Stimulated activated CD8-positive, alpha-beta memory T cell treated with anti-CD3 and anti-CD28 coated beads, Interleukin-4, amount 100 ng/mL, for 4 hours (primary cell): ENCODE results near the gene USP48.
"Not testable (repeated sequence)": the region's sequence is repeated elsewhere in the genome, so short reads cannot be mapped to it uniquely, and the experiment has no call there.

Experiments used
- DNase-seq, 2 donors: peaks; one replicate each; pipeline ENCODE4 v3.0.0-alpha.2; 2020; ENCODE audit warnings: low read depth in 2 of 2, low spot score in 1 of 2

Gene USP48

DNA sequence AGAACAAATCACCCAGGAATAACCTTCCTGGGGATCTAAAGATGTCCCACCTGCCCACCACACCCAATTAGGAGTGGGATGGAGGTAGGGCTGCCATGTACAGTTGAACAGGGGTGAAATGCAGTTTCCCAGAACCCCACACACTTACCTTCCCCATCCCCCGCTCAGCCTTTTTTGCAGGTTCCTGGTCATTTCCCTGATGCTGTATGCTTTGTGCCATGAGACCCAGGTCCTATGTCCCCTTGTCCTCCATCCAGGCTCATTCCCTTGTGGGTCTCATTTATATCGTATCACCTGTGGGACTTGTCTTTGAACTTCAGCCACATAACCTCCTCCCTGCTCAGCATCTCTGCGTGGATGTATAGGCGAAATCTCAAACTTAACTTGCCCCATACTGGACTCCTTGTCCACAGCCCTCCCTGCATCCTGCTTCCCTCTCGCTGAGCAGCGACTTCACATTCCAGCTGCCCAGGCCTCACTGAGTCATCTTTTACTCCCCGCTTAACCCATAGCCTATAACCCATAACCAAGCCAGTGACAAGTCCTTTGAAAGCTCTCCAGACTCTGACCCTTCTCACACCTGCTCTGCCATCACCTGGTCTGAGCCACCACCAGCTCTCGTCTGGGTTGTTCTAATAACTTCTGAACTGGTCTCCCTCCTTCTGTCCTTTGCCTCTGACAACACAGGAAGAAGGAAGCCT lies 33.8 kb upstream of the USP48 start:
- no peak for DNase-seq

DNA sequence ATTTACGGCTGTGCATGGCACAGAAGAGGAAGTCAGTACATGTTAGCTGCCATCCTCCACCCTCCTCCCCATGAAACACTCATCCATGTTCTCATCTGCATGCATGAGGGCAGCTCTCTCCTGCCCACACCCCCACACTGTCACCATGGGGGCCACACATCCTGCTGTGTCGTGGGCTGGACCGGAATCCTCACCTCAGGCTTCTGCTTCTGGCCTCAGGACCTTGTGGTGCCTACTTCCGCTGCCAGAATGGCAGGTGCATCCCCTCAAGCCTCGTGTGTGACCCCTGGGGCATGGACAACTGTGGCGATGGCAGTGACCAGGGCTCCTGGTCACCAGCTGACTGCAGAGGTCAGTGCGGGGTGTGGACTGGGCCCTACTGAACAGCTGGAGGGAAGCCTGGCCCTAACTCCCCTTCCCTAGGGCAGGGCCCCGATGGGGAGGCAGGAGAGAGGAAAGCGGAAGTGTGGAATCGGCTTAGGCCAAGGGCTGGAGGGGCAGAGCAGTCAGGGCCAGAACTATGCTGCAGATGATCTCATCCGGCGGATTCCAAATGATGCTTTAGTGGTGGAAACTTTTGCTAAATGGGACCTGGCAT lies 32.9 kb upstream of the USP48 start:
- DNase-seq = no peak

DNA sequence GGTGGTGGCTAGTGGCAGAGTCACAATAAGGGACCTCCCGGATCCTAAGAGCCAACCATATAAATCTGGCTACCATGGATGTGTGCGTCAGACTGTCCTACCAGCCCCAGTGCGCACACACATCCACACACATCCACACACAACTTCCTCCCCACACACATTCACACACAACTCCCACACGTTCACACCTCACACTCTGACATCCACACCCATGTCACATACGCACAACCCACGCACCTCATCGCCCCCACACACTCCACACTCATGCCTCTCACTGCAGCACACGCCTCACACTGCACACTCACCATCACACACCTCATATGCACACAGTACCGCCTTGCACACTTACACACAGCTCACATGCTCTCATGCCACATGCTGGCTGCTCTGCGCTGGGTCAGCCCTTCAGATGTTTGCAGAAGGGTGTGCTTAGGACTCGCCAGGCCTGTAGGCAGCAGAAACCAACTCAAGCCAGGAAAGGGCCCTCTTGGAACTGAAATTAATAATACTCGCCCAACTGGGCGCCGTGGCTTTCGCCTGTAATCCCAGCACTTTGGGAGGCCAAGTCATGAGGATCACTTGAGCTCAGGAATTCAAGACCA lies 32.1 kb upstream of the USP48 start:
- DNase-seq = no peak

DNA sequence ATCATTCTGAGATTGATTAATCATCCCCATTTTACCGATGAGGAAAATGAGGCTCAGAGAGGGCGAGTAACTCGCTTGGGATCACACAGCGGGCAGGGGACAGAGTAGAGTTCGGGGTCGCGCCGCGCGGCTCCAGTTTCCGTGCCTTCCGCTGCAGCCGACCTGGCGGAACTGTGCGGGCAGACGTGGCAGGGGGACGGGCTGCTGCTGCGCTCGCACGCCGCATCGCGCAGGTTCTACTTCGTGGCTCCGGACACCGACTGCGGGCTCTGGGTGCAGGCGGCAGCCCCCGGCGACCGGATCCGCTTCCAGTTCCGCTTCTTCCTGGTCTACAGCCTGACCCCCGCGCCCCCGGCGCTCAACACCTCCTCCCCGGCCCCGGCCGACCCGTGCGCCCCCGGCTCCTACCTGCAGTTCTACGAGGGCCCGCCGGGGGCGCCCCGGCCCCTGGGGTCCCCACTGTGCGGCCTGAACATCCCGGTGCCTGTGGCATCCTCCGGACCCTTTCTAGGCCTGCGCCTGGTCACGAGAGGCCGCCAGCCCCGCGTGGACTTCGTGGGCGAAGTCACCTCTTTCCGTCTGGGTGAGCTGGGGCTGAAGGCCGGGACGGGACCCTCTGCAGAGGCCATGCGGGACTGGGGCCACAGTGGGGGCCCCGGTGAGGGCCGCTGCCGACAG lies 31.4 kb upstream of the USP48 start:
- DNase-seq = no peak

DNA sequence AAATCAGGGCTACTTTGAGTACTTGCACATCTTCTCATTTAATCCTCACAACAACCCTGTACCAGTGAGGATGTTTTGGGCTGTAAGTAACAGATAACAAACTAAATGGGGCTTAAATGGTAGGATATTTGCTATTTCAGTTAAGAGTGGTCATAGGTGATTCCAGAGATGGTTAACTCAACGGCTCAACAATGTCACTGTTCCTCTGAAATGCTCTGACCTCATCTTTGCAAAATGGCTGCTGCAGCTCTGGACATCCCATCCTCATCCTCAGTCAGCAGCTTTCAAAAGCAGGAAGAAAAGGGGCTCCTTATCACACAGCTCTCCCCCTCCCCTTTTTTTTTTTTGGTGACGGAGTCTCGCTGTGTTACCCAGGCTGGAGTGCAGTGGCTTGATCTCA lies 30.6 kb upstream of the USP48 start:
- DNase-seq = no peak

DNA sequence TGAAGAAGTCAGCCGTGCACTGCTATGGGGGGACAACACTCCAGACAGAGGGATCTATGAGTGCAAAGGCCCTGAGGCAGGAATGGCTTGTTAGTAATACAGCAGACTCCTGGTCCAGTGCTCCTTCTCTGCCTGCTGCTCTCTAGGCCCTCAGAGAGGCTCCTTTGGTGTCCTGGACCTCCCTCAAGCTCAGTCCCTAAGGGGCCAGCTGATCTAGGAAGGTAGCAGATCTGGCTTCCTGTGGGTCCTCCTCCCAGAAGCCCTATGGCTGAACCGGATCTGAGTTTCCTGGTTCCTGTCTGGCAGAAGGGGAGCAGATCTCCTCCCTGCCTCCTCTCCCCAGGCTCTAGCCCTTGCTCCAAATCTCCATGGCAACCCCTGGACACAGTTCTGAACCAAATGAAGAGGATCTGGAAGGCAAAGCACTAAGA lies 28.9 kb upstream of the USP48 start, which contains the start of gene LDLRAD2:
Gene LDLRAD2 (plus strand): TSS at position 391 of the 431 bp plus-strand sequence. CDS start 187 bp downstream, outside the sequence.
- DNase-seq = no peak

DNA sequence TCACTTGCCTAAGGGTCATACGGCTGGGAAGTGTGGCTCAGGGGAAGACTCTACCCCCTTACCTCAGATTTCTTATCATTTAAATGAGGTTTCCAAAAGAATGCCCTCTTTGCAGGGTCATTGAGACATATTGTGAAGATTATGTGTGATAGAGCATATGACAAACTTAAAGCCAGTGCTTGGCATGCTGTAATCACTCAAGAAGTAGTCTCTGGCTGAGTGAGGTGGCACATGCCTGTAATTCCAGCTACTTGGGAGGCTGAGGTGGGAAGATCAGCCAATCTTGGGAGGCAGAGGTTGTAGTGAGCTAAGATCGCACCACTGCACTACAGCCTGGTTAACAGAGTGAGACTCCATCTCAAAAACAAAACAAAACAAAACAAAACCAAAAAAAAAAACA lies 21.6 kb upstream of the USP48 start:
- DNase-seq = no peak

DNA sequence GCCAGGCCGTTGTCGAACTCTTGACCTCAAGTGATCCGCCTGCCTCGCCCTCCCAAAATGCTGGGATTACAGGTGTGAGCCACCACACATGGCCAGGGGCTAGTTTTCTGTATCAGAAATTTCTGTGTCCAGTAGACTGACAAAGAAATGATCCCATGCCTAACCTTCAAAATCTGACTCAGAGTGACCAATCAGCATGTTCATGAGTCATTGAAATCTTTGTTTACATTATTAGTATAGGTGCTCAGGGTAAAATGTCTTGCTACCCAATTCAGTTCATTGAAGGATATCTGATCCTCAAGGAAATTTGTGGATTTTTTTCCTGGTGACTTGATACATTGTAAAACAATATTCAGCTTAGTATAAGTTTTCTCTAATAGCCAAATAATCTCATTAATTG lies 18.2 kb upstream of the USP48 start:
- no peak for DNase-seq

DNA sequence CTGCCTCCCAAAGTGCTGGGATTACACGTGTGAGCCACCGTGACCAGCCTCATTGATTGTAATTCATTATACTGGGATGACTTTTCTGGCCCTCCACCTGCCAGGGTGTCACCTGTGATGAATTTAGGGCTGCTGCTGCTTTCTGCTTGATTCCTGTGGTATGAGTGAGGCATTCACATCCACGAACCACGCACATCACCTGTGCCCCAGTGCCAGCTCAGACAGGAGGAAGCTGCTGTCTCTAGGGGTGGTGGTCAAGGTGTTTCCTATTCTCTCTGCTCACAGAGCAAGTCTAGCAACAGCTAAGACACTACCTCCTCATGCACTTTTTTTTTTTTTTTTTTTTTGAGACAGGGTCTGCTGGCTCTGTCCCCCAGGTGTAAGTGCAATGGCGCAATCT lies 16.8 kb upstream of the USP48 start:
- DNase-seq = no peak

DNA sequence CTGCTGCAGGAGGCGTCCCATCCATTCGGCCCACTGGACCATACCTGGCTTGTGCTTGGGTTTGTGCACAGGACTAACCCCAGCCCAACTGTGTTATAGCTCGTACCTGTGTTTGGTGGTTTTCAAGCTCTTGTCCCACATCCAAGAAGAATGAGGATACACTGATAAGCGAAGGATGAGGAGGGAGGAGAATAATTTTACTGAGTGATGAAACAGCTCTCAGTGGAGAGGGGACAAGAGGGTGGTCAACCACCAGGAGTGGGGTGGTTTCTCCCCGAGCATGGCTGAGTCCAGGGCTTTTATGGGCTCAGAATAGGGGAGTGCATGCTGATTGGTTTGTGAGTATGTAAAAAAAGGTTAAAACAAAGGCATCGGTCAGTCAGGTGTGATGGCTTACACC lies 12.1 kb upstream of the USP48 start:
- DNase-seq = no peak

DNA sequence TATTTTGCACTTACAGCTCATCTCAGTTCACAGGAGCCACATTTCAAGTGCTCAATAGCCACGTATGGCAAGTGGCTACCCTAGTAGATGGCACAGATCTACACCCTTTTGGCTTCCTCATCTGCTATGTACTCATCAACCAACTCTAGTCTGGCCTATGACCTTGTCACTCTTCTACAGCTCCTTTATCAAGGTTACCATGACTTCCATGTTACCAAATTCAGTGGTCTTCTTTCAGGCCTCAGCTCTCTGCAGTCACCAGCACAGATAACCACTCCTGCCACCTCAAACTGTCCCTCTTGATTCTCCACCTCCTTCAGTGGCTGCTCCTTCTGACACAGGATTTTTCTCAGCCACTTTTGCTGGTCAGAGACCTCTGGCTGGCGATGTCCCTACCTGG lies 11.7 kb upstream of the USP48 start:
- no peak for DNase-seq

DNA sequence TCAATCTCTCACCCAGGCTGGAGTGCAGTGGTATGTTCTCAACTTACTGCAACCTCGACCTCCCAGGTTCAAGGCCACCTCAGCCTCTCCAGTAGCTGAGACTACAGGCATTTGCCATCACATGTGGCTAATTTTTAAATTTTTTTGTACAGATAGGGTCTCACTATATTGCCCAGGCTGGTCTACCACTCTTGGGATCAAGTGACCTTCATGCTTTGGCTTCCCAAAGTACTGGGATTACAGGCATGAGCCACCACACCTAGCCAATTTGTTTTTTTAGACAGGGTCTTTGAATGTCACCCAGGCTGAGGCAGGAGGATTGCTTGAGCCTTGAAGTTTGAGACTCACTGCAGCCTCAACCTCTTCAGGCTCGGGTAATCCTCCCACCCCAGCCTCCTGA lies 10.2 kb upstream of the USP48 start:
- no peak for DNase-seq

DNA sequence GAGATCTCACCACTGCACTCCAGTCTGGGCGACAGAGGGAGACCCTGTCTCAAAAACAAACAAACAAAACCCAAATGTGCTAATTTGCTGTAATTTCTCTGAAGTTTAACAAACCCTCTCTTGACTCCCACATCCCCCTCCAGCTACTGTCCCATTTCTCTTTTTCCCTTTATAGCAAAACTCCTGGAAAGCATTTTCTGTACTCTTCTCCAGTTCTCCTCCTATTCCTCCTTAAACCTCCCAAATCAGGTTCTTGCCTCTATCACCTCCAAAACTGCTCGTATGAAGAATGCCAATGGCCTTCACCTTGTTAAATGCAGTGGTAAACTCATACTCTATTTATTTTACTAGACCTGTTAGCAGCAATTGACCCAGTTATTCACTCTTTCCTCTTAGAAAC lies 3.7 kb upstream of the USP48 start:
- no peak for DNase-seq

DNA sequence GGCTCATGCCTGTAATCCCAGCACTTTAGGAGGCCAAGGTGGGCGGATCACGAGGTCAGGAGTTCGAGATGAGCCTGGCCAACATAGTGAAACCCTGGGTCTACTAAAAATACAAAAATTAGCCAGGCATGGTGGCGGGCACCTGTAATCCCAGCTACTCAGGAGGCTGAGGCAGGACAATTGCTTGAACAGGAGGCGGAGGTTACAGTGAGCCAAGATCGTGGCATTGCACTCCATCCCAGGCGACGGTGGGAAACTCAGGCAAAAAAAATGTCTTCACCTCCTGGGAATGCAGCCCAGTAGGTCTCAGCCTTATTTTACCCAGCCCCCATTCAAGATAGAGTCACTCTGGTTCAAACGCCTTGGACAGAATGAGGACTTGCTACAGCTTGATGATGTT lies 2.8 kb upstream of the USP48 start:
- not testable (repeated sequence) for DNase-seq

DNA sequence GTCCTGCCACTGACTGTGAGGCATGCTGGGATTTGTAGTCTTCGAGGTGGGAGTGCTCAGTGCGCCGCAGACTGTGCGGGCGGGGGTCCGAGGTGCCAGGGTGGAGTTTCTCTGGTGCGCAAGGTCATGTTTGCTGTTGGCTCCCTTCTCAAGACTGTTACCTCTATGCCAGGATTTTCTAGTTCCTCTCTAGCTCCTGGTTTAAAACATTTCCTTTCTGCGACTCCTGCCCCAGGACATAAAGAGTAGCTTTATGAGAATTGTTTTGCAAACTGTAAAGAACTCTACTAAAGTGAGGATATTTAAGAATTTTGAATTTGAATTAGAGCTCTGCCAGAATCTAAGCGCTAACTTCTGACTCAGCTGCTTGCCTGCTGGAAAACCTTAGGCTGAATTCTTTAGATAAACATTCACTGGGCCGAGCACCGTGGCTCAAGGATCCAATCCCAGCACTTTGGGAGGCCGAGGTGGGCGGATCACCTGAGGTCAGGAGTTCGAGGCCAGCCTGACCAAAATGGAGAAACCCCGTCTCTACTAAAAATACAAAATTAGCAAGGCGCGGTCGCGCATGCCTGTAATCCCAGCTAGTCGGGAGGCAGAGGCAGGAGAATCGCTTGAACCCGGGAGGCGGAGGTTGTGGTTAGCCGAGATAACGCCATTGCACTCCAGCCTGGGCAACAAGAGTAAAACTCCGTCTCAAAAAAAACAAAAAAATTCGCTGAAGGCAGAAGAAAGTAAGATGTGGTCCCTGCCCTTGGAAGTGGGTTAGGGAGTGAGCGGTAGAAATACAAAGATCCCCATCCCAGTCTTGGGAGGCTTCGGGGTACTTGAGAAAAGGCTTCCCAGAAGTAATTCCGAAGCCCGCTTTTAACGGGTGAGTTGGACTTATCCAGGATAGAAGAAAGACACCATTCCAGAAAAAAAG lies 992 bp upstream of the USP48 start:
- no peak for DNase-seq

DNA sequence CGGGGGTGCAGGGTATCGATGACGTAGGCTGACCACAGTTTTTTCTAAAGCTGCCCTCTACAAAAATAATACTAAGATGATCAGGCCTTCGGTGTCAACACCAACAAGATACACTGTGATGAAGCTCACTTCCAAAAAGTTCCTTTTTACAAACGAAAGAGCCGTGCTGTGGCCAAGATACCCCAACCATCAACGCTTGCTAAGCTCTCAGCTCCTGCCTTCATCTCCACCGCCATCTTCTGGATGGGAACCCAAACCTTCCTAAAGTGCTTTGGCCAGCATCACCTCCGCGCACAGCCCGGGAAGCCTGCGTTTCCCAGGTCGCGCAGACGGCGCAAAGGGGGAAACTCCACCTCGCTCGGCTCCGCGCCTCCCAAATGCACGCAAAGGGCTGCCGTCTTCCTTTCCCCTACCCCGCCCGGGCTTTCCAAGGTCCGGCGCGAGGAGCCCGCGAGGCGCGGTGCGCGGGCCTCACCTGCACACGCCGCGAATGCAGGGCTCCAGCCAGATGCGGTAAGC lies 541 bp downstream of the USP48 start:
- peak; percentile 9 to 15 for DNase-seq

DNA sequence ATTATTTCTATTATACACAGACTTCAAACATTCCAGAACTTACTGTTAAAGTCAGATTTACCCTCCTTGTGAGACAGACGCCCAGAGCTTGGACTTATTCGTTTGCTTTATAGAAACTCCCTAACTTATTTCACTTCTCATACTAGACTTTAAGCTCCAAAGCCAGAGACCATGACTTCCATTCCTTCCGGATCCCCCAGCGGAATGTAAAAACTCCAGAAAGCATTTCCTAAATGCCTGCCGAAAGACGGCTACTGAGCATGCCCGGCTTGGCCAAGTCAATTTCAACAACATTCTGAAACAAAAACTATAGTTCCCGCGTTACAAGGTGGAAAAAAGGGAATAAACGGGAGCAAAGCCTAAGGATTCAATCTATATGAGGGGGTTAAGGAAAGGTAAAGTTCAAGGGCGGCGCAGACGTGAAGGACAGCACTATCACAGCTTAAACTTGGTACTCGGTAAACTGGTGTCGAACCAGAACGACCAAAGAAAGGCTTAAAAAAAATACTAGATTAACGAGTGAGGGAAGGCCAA lies 1.1 kb downstream of the USP48 start:
- DNase-seq = no peak

DNA sequence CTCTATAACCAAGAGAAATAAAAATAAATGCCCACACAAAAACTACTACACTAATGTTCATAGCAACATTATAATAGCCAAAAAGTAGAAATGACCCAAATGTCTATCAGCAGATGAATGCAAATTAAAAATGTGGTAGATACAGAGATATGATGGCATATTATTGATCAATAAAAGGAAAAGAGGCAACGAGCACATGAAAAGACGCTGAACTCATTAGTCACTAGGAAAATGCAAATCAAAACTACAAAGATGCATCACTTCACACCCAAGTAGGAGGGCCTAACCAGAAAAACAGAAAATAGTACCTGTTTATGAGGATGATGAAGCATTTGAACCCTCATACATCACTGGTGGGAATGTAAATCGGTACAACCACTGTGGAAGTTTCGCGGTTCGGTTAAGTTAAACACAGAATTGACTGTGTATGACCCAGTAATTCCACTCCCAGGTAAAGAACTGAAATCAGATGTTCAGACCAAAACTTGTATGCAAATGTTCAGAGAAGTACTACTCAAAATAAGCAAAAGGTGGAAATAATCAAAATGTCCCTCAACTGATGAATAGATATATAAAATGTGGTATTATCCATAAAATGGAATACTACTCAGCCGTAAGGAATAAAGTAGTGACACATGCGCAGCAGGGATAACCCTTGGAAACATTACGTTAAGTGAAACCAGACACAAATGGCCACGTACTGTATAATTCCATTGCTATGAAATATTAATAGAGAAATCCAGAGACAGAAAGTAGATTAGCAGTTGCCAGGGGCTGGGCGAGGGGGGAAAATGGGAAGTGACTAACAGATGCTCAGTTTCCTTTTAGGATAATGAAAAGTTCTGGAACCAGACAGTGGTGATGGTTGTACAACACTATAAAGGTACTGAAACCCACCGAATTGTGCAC lies 3.1 kb downstream of the USP48 start:
- DNase-seq = no peak

DNA sequence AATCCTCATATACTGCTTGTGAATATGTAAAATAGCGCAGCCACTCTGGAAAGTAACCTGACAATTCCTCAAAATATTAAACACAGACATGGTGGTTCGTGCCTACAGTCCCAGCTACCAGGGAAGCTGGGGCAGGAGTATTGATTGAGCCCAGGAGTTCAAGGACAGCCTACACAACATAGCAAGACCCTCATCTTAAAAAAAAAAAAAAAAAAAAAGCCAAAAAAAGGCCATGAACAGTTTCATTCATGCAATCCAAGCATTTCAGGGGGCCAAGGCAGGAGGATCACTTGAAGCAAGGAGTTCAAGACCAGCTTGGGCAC lies 4.6 kb downstream of the USP48 start:
- DNase-seq = no peak

DNA sequence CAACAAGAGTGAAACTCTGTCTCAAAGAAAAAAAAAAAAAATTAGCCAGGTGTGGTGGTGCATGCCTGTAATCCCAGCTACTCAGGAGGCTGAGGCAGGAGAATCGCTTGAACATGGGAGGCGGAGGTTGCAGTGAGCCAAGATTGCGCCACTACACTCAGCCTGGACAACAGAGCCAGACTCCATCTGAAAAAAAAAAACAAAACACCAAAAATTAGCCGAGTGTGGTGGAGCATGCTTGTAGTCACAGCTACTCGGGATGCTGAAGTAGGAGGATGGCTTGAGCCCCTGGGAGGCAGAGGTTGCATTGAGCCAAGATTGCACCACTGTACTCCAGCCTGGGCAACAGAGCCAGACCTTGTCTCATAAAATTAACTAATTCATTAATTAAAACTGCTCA lies 6.0 kb downstream of the USP48 start:
- not testable (repeated sequence) for DNase-seq
